HG02571 (cell line): Measurements from ENCODE around the gene UNK.

Source experiments
- ATAC-seq: cut with Tn5 transposase; IDR thresholded peaks from one replicate; pipeline ENCODE4 v1.9.1; 2021; ENCODE audit warnings: mild to moderate bottlenecking, moderate library complexity; ENCODE audit not compliant: unreplicated experiment

The UNK gene, protein sequence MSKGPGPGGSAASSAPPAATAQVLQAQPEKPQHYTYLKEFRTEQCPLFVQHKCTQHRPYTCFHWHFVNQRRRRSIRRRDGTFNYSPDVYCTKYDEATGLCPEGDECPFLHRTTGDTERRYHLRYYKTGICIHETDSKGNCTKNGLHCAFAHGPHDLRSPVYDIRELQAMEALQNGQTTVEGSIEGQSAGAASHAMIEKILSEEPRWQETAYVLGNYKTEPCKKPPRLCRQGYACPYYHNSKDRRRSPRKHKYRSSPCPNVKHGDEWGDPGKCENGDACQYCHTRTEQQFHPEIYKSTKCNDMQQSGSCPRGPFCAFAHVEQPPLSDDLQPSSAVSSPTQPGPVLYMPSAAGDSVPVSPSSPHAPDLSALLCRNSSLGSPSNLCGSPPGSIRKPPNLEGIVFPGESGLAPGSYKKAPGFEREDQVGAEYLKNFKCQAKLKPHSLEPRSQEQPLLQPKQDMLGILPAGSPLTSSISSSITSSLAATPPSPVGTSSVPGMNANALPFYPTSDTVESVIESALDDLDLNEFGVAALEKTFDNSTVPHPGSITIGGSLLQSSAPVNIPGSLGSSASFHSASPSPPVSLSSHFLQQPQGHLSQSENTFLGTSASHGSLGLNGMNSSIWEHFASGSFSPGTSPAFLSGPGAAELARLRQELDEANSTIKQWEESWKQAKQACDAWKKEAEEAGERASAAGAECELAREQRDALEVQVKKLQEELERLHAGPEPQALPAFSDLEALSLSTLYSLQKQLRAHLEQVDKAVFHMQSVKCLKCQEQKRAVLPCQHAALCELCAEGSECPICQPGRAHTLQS

DNA sequence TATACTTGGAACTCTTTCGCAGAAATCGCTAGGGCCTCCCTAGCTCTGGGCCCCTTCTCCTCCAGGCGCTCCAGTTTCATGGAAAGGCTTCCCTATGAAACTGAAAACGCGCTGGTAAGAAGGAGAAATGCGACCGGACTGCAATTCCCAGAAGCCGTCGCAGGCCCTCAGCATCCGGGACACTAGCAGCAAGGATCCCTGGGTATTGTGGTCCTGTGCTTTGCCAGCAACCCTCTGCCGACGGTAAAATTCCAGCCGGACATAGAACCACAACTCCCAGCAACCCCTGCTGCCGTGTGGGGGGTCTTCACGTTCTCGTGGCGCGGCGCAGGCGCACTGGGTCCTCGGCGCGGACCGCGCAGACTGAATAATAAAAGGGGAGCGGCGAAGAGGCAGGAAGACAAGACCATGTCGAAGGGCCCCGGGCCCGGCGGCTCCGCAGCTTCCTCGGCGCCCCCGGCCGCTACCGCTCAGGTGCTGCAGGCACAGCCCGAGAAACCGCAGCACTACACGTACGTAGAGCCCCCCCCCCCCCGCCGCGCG, at the start of gene UNK:
TSS of gene UNK (plus strand) at position 334 of the 543 bp plus-strand sequence. CDS start at position 409, 75 bp downstream.
- ATAC-seq, result peak; percentile 58

DNA sequence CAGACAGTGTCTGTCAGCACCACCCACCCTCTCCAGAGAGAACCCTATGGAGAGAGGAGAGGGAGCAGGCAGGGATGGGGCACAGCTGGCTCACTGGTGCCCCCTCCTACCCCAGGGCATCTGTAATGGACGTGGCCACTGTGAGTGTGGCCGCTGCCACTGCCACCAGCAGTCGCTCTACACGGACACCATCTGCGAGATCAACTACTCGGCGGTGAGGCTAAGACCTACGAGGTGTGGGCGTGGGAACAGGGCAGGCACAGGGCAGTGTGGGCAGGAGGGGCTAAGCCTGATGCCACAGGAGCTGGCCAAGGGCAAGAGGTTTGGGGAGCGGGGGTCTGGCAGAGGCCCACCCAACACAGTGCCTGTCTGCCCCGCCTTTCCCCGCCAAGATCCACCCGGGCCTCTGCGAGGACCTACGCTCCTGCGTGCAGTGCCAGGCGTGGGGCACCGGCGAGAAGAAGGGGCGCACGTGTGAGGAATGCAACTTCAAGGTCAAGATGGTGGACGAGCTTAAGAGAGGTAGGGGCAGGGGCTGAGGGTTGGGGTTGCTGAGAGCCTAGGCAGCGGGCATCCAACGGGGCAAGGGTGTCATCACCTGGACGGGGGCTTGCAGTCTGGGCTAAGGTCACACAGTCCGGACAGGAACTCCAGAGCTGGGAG, 48.3 kb upstream of the UNK start:
- ATAC-seq, result no peak

DNA sequence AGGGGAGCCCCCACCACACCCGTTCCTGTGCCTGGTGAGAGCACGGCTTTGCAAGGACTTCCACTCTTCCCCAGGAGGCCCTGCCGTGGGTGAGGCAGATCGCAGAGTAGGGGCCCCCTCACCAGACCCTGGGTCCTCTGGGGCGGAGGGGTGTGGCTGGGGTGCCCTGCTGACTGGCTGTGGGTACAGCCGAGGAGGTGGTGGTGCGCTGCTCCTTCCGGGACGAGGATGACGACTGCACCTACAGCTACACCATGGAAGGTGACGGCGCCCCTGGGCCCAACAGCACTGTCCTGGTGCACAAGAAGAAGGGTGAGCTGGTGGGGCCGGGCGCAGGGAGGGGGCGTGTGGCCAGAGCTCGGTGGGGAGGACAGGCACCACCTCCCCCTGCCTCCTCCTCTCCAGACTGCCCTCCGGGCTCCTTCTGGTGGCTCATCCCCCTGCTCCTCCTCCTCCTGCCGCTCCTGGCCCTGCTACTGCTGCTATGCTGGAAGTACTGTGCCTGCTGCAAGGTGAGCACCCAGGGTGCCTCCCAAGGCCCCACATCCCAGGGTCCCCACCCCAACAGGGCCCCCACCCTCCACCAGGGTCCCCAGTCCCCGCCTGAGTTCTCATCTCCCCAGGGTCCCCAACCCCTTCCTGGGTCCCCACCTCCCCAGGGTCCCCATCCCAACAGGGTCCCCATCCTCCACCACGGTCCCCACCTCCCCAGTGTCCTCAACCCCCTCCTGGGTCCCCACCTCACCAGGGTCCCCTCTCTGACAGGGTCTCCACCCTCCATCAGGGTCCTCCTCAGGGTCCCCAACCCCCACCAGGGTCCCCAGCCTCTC, 47.3 kb upstream of the UNK start:
- no peak for ATAC-seq

DNA sequence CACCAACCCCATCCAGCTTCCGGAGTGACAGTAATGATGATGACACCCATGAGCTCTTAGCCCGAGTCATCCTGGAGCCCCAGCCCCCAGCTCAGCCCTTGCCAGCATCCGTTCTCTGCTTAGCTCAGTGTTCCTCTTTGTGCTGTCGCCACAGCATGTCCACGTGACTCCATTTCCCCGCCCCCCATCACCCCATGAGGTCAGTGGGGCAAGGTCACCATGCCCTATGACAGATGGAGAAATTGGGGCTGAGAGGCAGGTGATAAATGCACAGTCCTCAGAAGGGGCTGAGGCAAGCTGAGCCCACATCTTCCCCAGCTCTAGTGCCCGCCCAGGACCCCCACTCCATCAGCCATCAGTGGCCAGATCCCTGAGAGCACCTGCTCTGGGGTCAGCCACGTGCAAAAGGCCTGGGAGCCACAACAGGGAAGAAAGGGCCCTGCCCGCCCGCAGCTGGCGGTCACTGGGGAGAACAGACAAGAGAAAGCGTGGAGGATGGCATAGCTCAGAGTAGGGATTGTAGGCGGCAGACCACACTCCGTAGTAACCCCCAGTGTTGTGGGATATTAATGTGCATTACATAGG, 46.3 kb upstream of the UNK start:
- ATAC-seq, result no peak

DNA sequence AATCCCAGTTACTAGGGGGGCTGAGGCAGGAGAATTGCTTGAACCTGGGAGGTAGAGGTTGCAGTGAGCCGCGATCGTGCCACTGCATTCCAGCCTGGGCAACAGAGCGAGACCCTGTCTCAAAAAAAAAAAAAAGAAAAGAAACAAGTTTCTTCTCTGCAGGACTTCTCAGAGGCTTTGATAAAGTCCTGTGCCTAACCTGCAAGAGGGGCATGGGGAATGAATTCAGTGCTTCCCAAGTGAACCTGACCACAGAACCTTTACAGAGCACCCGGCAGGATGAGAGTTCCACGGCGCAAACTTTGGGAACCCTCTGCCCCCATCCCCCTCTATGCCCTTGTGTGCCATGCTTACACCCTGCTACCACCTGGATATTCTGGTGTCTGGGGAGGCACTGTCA, 45.4 kb upstream of the UNK start:
- ATAC-seq, result no peak

DNA sequence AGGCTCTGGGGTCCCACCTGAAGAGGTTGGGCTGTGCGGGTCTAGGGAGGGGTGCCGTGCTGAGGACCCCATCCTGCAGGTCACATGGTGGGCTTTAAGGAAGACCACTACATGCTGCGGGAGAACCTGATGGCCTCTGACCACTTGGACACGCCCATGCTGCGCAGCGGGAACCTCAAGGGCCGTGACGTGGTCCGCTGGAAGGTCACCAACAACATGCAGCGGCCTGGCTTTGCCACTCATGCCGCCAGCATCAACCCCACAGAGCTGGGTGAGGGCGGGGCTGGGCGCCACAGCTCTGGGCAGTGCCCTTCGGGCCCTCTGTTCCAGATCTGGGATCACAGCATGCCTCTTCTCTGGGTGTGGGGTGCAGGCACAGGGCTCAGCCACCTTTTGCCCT, 44.8 kb upstream of the UNK start:
- no peak for ATAC-seq

DNA sequence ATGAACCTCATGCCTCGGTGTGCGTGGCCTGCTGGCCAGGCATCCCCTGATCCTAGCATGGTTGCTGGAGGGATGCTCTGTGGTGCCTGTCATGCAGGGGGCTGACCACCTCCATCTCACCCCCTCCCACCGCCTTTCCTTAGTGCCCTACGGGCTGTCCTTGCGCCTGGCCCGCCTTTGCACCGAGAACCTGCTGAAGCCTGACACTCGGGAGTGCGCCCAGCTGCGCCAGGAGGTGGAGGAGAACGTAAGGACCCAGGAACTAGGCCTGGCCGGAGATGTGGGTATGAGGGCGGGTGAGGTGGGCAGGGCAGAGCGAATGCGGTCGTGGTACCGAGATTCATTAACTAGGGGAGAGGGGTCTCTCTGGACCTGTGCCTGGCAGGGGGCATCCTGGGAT, 44.4 kb upstream of the UNK start:
- ATAC-seq, result no peak

DNA sequence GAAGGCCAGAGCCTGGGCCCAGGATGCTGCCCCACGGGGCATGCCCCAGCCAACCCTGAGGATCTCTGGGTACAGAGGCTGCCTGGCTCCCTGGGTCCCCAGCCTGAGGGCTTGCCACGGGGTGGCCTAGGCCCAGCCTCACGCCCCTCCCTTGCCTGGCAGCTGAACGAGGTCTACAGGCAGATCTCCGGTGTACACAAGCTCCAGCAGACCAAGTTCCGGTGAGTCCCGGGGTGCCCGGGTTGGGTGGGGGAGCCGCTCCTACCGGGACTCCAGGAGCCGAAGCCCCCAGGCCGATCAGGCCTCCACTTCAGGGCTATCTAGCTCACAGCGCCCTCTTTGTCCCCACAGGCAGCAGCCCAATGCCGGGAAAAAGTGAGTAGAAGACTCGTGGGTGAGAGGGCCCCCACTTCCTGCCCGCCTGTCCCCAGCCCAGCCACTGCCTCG, 44.0 kb upstream of the UNK start:
- no peak for ATAC-seq

DNA sequence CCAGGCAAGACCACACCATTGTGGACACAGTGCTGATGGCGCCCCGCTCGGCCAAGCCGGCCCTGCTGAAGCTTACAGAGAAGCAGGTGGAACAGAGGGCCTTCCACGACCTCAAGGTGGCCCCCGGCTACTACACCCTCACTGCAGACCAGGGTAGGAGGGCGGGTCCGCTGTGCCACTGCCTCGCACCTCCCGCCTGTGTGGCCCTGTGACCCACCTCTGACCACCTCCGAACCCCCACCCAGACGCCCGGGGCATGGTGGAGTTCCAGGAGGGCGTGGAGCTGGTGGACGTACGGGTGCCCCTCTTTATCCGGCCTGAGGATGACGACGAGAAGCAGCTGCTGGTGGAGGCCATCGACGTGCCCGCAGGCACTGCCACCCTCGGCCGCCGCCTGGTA, 42.3 kb upstream of the UNK start:
- no peak for ATAC-seq

DNA sequence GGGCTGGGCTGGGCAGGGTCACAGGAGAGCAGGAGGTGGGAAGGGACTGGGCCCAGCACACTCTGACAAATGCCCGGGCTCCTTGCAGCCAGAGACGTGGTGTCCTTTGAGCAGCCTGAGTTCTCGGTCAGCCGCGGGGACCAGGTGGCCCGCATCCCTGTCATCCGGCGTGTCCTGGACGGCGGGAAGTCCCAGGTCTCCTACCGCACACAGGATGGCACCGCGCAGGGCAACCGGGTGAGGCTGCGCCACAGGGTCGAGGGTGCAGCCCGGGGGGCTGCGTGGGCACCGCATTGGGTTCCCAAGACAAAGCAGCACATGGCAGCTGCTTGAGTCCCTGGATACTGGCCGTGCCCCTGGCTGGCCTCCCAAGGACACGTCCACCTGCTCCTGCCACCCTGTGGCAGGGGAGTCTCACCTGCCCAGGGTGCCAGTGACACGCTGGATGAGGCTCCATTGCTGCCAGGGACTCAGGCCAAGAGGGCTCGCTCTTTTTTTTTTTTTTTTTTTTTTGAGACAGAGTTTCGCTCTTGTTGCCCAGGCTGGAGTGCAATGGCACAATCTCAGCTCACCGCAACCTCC, 40.9 kb upstream of the UNK start:
- ATAC-seq, result no peak

DNA sequence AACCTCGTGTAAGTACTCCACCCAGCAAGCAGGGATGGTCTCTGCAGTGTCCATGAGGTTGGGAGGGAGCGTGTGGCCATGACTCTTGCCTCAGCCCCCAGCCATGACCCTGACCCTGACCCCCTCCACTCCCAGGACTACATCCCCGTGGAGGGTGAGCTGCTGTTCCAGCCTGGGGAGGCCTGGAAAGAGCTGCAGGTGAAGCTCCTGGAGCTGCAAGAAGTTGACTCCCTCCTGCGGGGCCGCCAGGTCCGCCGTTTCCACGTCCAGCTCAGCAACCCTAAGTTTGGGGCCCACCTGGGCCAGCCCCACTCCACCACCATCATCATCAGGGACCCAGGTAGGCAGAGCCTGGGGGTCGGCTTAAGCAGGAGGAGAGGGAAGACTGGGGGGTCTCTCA, 35.9 kb upstream of the UNK start:
- no peak for ATAC-seq

DNA sequence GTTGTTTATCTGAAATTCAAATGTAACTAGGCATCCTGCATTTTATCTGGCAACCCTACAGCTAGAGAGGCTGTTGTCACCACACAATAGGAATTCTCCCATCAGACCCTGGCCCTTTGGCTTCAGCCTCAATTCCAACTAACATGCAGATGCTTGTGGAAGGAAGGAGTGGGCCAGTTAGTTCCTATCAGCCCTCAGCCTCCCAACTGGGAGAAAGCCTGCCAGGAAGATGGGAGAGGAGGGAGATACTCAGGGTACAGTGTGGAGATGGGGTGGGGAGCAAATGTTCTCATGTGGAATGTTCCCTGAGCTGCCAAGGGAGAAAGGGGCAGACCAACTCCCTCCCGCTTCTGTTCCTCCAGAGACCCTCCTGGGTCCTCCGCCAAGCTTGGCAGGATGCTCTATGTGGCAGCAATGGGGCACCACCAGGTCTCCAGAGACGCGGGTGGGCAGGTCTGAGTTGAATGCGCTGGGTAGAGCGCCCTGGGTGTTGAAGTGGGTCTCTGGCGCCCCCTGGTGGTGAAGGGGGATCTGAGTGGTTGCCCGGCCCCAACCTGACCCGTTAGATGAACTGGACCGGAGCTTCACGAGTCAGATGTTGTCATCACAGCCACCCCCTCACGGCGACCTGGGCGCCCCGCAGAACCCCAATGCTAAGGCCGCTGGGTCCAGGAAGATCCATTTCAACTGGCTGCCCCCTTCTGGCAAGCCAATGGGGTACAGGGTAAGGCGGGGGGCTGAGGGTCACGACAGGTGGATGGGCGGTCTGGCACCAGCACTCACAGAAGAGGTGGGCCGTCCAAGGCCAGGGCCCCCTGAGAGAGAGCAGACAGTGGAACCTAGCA, 34.8 kb upstream of the UNK start:
- ATAC-seq, result no peak

DNA sequence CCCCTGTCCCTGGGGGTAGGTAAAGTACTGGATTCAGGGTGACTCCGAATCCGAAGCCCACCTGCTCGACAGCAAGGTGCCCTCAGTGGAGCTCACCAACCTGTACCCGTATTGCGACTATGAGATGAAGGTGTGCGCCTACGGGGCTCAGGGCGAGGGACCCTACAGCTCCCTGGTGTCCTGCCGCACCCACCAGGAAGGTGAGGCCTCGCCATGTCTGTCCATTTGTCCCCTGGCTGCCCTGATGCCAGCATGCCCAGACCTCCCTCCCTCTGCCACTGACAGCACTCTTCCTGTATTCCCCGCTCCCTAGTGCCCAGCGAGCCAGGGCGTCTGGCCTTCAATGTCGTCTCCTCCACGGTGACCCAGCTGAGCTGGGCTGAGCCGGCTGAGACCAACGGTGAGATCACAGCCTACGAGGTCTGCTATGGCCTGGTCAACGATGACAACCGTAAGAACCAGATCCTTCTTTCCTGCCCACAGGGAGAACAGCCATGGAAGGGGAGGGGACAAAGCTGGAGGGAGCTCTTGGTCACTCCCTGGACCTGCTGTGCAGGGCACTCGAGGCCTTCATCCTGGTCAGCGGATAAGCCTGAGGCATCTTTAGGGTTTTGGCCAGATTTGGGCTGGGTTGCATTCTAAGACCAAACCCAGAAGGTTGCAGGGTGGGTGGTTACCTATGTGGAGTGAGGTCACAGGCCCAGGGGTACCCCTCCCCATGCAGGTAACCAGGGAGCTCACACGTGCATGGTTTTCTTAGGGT, 33.8 kb upstream of the UNK start:
- no peak for ATAC-seq

DNA sequence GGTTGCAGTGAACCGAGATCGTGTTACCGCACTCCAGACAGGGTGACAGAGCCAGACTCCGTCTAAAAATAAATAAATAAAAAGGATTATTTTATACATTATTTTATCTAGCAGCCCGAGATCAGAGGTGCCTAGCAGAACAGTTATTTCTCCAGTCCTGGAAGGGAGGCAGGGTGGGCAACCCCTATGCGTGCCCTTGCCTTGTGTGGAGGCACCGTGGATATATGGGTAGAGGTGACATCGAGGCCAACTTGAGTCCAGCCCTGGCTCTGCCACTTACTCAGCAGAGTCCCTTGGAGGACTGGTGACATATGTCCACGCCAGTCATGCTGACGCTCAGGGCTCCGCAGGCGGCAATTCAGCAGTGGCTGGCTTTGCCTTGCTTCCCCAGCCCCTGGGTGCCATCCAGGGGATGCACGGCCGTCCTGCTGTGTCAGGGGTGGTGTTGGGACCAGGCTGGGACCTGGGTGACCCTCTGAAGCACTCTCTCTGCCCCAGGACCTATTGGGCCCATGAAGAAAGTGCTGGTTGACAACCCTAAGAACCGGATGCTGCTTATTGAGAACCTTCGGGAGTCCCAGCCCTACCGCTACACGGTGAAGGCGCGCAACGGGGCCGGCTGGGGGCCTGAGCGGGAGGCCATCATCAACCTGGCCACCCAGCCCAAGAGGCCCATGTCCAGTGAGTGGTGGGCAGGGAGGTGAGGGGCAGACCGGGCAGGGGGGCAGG, 32.8 kb upstream of the UNK start:
- ATAC-seq, result no peak

DNA sequence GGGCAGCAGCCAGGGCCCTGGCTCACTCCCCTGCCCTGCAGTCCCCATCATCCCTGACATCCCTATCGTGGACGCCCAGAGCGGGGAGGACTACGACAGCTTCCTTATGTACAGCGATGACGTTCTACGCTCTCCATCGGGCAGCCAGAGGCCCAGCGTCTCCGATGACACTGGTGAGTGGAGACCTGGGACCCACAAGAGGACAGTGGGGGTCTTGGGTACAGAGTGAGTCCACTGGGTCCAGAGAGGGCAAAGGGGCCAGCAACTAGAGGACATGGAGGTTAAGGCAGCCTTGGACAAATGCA, 32.2 kb upstream of the UNK start:
- ATAC-seq, result no peak

DNA sequence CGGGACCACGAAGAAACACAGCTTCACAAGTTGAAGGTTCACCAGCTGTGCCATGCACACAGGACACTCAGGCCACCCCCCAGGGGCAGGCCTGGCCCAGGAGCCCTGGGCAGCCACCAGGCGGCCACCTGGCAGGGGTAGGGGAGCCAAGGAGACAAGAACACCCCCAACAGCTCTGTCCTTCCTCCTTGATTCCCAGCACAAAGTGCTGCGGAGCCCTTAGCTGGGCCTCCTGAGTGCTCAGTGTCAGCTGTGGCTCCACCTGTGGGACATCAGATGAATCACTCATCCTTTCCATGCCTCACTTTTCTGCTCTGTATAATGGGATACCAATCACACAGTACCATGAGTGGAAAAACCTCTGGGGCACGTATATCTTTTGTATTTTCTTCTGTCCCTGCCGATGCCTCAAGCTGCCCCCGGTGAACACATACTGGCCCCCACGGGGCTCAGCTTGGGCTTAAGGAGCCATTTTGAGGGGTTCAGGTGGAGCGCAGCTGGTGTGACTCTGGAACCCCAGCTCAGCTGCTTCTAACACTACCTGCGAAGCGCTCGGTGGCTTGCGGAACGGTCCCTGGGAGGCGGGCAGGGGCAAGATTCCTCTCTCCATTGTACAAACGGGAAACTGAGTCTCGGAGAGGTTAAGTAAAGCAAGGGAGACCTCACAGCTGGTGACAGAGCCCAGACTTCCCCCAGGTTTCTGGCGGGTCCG, 31.6 kb upstream of the UNK start:
- no peak for ATAC-seq
